ENCODE results near the gene UBE2H.

UBE2H gene

GRCh38 chr7:129950191-129950932 lies 2.4 kb downstream of the UBE2H start:
- no peak for FAIRE-seq

GRCh38 chr7:129949292-129950133 lies 3.2 kb downstream of the UBE2H start:
- no peak for FAIRE-seq

- peak; percentile 86 for FAIRE-seq
Observed at GRCh38 chr7:129948877-129949291, 3.9 kb downstream of the UBE2H start.

GRCh38 chr7:129948338-129948737 lies 4.4 kb downstream of the UBE2H start:
- FAIRE-seq: no peak

GRCh38 chr7:129947701-129948100 lies 5.1 kb downstream of the UBE2H start:
- FAIRE-seq: no peak

GRCh38 chr7:129947049-129947448 lies 5.7 kb downstream of the UBE2H start:
- no peak for FAIRE-seq

- FAIRE-seq: no peak
Observed at GRCh38 chr7:129946282-129946681, 6.5 kb downstream of the UBE2H start.

GRCh38 chr7:129943352-129943751 lies 9.4 kb downstream of the UBE2H start:
- FAIRE-seq: no peak

- FAIRE-seq: no peak
Observed at GRCh38 chr7:129940329-129940728, 12.4 kb downstream of the UBE2H start.

- FAIRE-seq: no peak
Observed at GRCh38 chr7:129939881-129940280, 12.9 kb downstream of the UBE2H start.

- FAIRE-seq: no peak
Observed at GRCh38 chr7:129933627-129934026, 19.1 kb downstream of the UBE2H start.

- FAIRE-seq: no peak
Observed at GRCh38 chr7:129926618-129927017, 26.1 kb downstream of the UBE2H start.

GRCh38 chr7:129925416-129926002 lies 27.3 kb downstream of the UBE2H start:
- no peak for FAIRE-seq

- FAIRE-seq: no peak
Observed at GRCh38 chr7:129924602-129925001, 28.2 kb downstream of the UBE2H start.

GRCh38 chr7:129923709-129924108 lies 29.1 kb downstream of the UBE2H start:
- FAIRE-seq: no peak

GRCh38 chr7:129919492-129919891 lies 33.3 kb downstream of the UBE2H start:
- no peak for FAIRE-seq

GRCh38 chr7:129918922-129919321 lies 33.8 kb downstream of the UBE2H start:
- no peak for FAIRE-seq

GRCh38 chr7:129917934-129918333 lies 34.8 kb downstream of the UBE2H start:
- FAIRE-seq: no peak

- FAIRE-seq: no peak
Observed at GRCh38 chr7:129914536-129915272, 38.1 kb downstream of the UBE2H start.

- FAIRE-seq: no peak
Observed at GRCh38 chr7:129913428-129913827, 39.3 kb downstream of the UBE2H start.

- no peak for FAIRE-seq
Observed at GRCh38 chr7:129911790-129912189, 41.0 kb downstream of the UBE2H start.

- FAIRE-seq: no peak
Observed at GRCh38 chr7:129909669-129910068, 43.1 kb downstream of the UBE2H start.

GRCh38 chr7:129908181-129908580 lies 44.6 kb downstream of the UBE2H start:
- FAIRE-seq: no peak

Measured in endometrium (tissue), 2 donors.